GM18870 (cell line): ENCODE results near the gene KRTAP12-1.

Experiments
- ATAC-seq: cut with Tn5 transposase; IDR thresholded peaks from one replicate; pipeline ENCODE4 v1.9.1; 2021; ENCODE audit warnings: moderate library complexity; ENCODE audit not compliant: unreplicated experiment

The KRTAP12-1 gene

DNA sequence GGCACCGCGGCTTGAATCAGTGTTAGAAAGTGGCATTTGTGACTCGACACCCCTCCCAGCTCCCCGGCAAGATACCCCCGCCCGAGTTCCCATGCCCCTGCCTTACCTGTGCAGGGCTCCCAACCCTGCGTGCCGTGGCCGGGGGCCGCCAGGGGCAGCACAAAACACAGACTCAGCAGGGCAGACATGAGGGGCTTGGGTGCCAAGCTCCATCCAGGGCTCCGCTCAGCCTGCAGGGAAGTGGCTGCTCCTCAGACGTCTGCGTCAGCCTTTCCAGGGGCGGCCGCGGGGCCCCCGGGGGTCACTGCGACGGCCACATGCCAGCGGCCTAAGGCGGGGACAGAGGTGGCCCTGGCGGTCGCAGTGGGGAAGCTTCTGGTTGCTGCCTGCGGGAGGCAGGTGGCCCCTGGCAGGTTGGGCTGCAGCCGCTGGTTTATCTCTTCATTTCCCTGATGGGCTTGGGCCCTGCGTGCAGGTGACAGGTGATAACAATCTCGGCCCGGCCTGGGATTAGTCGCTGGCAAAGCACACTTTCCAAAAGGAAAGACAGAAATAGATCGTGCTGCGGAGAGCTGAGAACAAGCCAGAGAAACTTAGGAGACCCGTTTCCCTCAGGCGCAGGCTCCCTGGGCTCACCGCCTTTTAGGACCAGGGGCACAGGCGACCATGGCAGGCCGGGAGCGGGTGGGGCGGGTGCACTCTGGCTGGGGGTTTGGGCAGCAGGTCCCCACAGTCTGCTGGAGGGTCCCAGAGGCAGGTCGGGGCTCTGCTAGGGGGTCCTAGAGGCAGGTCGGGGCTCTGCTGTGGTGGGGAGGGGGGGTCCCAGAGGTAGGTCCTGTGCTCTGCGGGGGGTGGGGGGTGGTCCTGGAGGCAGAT lies 29.6 kb upstream of the KRTAP12-1 start, which contains the start of gene TSPEAR:
TSS of gene TSPEAR (minus strand) at position 246 of the 876 bp plus-strand sequence. CDS start at position 188, 58 bp downstream.
- ATAC-seq = no peak

GRCh38 chr21:44710756-44711326 lies 28.9 kb upstream of the KRTAP12-1 start:
- ATAC-seq = no peak

DNA sequence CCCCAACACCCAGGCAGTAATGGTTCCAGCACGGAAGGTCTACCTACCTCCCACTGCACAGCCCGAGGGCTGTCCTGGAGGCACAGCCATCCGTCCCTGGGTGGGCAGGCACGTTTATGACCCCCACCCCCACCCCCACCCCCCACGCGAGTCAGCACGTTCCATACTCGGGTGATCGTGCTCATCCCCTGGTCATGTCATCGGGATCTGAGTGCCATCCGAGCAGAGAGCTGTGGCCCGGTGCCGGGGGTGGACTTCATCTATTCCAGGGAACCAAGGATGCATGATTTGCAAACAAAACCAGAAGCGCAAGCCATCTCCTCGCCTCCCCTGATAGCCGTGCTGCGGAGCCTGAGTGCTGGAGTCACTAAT lies 28.3 kb upstream of the KRTAP12-1 start:
- ATAC-seq = no peak

- no peak for ATAC-seq
Measured at GRCh38 chr21:44709426-44710293, 27.7 kb upstream of the KRTAP12-1 start.

GRCh38 chr21:44708866-44709425 lies 27.0 kb upstream of the KRTAP12-1 start:
- ATAC-seq = no peak

- no peak for ATAC-seq
Measured at GRCh38 chr21:44708213-44708865, 26.4 kb upstream of the KRTAP12-1 start.

DNA sequence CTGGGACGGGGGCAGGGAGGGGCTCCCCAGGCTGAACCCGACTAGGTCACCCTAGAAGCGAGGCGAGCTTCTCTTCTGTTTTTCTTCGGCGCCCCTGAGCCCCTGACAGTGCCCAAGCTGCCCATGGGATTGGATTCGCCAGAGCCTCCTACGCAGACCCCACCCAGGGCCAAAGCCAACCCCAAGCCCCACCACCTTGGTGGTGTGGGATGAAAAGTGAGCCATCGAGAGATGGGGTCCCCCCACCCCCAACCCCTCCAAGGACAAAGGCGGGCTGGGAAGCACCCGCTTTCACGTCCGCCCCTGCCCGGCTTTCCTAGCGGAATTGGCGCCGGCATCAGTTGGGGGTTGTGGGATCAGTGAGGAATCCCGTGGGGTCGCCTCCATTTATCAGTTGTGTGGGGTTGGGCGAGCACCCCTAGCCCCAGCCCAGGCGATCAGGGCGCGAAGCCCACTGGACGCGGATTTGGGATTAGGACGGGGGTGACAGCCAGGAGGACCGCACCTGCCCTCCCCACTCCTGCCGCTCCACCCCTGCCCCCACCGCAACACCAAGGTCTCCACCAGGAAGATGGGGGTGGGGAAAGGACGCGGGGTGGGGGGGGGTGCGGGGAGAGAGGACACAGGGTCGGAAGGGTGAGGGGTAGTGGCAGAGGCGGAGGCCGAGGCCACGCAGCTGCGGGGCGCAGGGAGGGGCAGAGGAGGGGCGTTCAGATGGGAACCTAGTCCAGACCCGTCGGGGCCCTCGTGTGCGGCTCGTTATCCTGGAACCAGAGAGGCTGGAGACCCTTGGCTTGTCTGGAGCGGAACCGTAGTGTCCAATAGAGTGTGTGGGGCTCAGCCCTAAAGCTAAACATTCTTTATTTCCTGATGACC lies 25.0 kb upstream of the KRTAP12-1 start:
- no peak for ATAC-seq

DNA sequence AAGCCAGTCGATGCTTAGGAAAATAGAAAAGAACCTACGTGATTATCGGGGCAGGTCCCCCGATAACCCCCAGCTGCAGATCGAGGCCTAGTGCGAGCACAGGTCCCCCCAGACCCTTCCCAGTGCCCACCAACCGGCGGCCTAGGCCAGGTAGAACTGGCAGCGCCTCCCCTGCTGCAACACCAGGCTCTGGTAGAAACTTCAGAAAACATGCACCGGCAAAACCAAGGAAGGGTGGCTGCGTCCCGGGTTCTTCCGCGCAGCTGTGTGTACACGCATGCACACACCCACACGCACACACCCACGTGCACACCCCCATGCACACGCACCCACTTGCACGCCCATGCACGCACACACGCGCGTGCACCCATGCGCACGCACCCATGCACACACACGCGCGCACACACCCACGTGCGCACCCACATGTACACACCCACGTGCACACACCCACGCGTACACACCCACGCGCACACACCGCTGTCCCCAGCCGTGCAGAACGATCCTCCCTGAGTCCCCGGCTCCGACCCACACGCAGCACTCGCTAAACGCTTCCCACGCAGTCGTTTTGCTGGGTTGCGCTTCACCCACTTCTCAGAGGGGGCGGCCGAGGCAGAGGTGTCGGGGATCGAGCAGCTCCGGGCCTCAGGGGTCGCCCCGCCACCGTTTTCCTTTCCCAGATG lies 24.2 kb upstream of the KRTAP12-1 start:
- ATAC-seq = no peak

DNA sequence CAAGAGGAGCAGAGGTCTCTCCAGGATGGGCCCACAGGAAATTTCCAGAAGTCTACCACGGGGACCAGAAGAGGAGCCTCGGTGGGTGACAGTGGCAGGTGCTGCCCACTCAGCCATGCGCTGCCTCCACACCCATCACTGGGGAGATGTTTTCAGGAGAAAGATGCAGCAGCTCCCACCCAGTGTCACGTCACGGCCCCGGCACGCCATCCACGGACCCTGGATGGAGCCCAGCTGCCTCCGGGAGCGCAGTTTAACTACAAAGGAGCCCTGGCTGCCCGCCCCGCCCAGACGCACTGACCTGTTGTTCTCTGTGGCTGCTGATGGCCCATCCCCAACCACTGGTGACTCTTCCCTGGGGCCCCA lies 22.7 kb upstream of the KRTAP12-1 start:
- ATAC-seq = no peak

GRCh38 chr21:44703731-44704635 lies 22.0 kb upstream of the KRTAP12-1 start:
- ATAC-seq = no peak

DNA sequence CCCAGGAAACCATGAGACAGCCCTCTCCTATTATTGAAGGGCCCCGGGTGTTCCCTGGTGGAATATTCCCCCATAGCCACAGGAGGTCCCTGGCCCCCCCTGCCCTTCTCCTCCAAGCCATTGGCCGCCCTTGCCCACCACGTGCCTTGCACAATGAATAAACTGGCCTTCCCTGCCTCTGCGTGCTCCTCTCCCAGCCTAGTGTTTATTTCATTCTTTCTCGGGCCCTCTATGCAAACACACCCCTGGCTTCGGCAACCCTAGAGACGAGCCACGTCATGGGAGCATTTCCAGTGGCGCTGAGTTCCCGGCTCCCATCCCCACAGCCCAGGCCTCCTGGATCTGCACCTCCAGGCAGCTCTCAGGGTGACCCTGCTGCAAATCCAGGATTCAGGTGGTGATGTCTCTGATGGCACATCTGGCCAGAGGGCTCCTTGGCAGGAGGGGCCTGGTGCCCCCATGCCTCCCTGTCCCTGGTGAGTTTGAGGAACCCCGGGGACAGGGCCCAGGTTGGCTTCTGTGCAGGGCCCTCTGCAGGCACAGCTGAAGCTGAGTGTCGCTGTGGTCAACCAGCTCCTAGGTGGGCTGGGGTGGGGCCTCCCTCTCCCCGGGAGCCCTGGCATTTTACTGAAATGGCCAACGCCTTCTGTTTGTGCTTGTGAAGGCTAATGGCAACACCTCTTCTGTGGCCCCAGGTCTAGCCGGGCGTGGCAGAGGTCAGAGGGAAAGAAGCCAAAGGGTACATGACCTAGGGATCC lies 21.2 kb upstream of the KRTAP12-1 start:
- no peak for ATAC-seq

GRCh38 chr21:44702111-44702972 lies 20.4 kb upstream of the KRTAP12-1 start:
- ATAC-seq = no peak

- ATAC-seq = no peak
Measured at GRCh38 chr21:44701541-44701940, 19.6 kb upstream of the KRTAP12-1 start.

- ATAC-seq = no peak
Measured at GRCh38 chr21:44701023-44701400, 19.0 kb upstream of the KRTAP12-1 start.

GRCh38 chr21:44700101-44701022 lies 18.4 kb upstream of the KRTAP12-1 start:
- no peak for ATAC-seq
